Right lung (tissue), 5 donors: ENCODE measurements around the gene FHOD1. TPM values are rescaled to one million over a fixed set of nuclear protein-coding genes. Genes with fewer than 3 reads are reported as not detected.

Source experiments
- DNase-seq, 2 donors: peaks; one replicate each; pipeline ENCODE4 v3.0.0-alpha.2; 2013
- polyA plus RNA-seq, 5 donors: library from polyadenylated mRNA; unstranded; fragments of 120-200 nt; gene quantifications; one replicate each; pipeline versions ENCODE4 v1.2.1 to v1.2.3, GENCODE V29; 2013; ENCODE audit warnings: inconsistent platforms in 1 of 5, low replicate concordance in 1 of 5; ENCODE audit not compliant: insufficient read length in 5 of 5, insufficient read depth in 1 of 5

The FHOD1 gene
- polyA plus RNA-seq, 5 donors, result 134 to 279 (median 182) TPM

- no peak for DNase-seq
Measured at GRCh38 chr16:67252609-67253497, 5.6 kb upstream of the FHOD1 start.

- no peak for DNase-seq
Measured at GRCh38 chr16:67250045-67250327, 2.7 kb upstream of the FHOD1 start.

- DNase-seq, result no peak
Measured at GRCh38 chr16:67249178-67250044, 2.1 kb upstream of the FHOD1 start.

- DNase-seq, result peak in 1 of 2 donors; percentile 51
Measured at GRCh38 chr16:67248401-67249177, 1.3 kb upstream of the FHOD1 start, which contains the start of gene SLC9A5. Gene SLC9A5, plus strand, starts transcription at chr16:67248979. Its CDS starts 36 bp downstream, at chr16:67249015.

- DNase-seq, result no peak
Measured at GRCh38 chr16:67248073-67248400, 756 bp upstream of the FHOD1 start.

- peak in 1 of 2 donors; percentile 56 for DNase-seq
Measured at GRCh38 chr16:67246756-67247191, 507 bp downstream of the FHOD1 start.

- DNase-seq, result peak; percentile 91 to 92
Measured at GRCh38 chr16:67246081-67246755, 1.1 kb downstream of the FHOD1 start.

- no peak for DNase-seq
Measured at GRCh38 chr16:67245674-67246080, 1.6 kb downstream of the FHOD1 start.

- DNase-seq, result no peak
Measured at GRCh38 chr16:67245186-67245585, 2.1 kb downstream of the FHOD1 start.

GRCh38 chr16:67244387-67245185, 2.7 kb downstream of the FHOD1 start:
- DNase-seq, result no peak

- no peak for DNase-seq
Measured at GRCh38 chr16:67243481-67243880, 3.8 kb downstream of the FHOD1 start.

GRCh38 chr16:67242138-67242730, 5.0 kb downstream of the FHOD1 start:
- DNase-seq, result peak; percentile 94 to 95

- DNase-seq, result peak in 1 of 2 donors; percentile 42
Measured at GRCh38 chr16:67241008-67241900, 6.0 kb downstream of the FHOD1 start.

GRCh38 chr16:67240506-67240905, 6.8 kb downstream of the FHOD1 start:
- peak in 1 of 2 donors; percentile 44 for DNase-seq

GRCh38 chr16:67238806-67239470, 8.3 kb downstream of the FHOD1 start:
- DNase-seq, result no peak

GRCh38 chr16:67238278-67238575, 9.1 kb downstream of the FHOD1 start:
- no peak for DNase-seq

- DNase-seq, result no peak
Measured at GRCh38 chr16:67237396-67238277, 9.6 kb downstream of the FHOD1 start.
